Left lung (tissue), 10 donors: Measurements from ENCODE around the gene ARF3. TPM values are rescaled to one million over a fixed set of nuclear protein-coding genes. Genes with fewer than 3 reads are reported as not detected.

Source experiments
- ATAC-seq: fragments of 200-7000 bp; cut with Tn5 transposase; one replicate; pipeline ENCODE4 v1.9.1; 2020; ENCODE audit warnings: moderate library complexity
- DNase-seq, 4 donors: peaks; one replicate each; pipeline ENCODE4 v3.0.0-alpha.2; 2013 to 2020
- H3K27ac ChIP-seq, 2 donors: fragments of 200-600 bp; sonication (generic) in 1 of 2; one replicate each; pipeline versions ENCODE4 v1.5.0 to v1.8.0; 2020 to 2021
- H3K27me3 ChIP-seq, 2 donors: fragments of 200-600 bp; sonication (generic) in 1 of 2; one replicate each; pipeline versions ENCODE4 v1.5.0 to v1.8.0; 2020 to 2021
- H3K36me3 ChIP-seq, 2 donors: fragments of 200-600 bp; sonication (generic) in 1 of 2; one replicate each; pipeline versions ENCODE4 v1.5.0 to v1.8.0; 2020 to 2021
- H3K4me1 ChIP-seq, 2 donors: fragments of 200-600 bp; one replicate each; pipeline ENCODE4 v1.8.0; 2021
- H3K4me3 ChIP-seq, 2 donors: fragments of 200-600 bp; sonication (generic) in 1 of 2; one replicate each; pipeline versions ENCODE4 v1.5.0 to v1.8.0; 2020 to 2021; ENCODE audit warnings: mild to moderate bottlenecking in 1 of 2
- H3K9me3 ChIP-seq, 2 donors: fragments of 200-600 bp; sonication (generic) in 1 of 2; one replicate each; pipeline versions ENCODE4 v1.5.0 to v1.8.0; 2020 to 2021
- CTCF ChIP-seq, 2 donors: fragments of 200-600 bp; sonication (generic) in 1 of 2; IDR thresholded peaks; one replicate each; pipeline versions ENCODE4 v1.5.0 to v1.8.0; 2021; ENCODE audit warnings: antibody characterized with exemption in 2 of 2
- intact Hi-C, 2 donors: fragments of 100-400 bp; cut with DNase I; formaldehyde crosslinking; loops; one replicate each; pipeline versions ENCODE4 v1.11.2 to v1.14.2; 2022
- polyA plus RNA-seq, 6 donors: library from polyadenylated mRNA; unstranded; fragments of 120-200 nt; gene quantifications; one replicate each; pipeline ENCODE4 v1.2.1, GENCODE V29; 2013; ENCODE audit not compliant: insufficient read length in 6 of 6
- total RNA-seq, 2 donors: library from RNA; stranded (reverse); fragmentation: NEBNext Ultra II Directional; extraction: Animal tissue kit (Norgen Biotek cat#: 25700); gene quantifications; one replicate each; pipeline ENCODE4 v1.2.1, GENCODE V29; 2021
- donor health status: DM: no; HTN: yes; CAD: no.
- donor health status: DM: no; HTN: no; CAD: no.

ARF3 gene
- total and polyA plus RNA-seq, 8 donors = 91.8 to 186 (median 105) TPM

- no peaks in the 10 kb centered on the region for H3K27me3 ChIP-seq
- intact Hi-C loops = no loop called here
- H3K9me3 ChIP-seq = no peaks in the 10 kb centered on the region
- DNase-seq (no peak), ATAC-seq (no peak)
- H3K27ac ChIP-seq = no peak overlapping the region
- H3K36me3 ChIP-seq = no peaks in the 10 kb centered on the region
- H3K4me1 ChIP-seq = peaks cover 6 to 14% of the 10 kb centered on the region in 2 donors
- no peak for TF ChIP-seq CTCF (IDR thresholded peaks at IDR 0.05)
- no peak overlapping the region for H3K4me3 ChIP-seq
Measured at GRCh38 chr12:48907245-48907644, 50.0 kb downstream of the ARF3 start.

- peak in 3 of 4 donors; percentile 60 to 93 (median 85) for DNase-seq
Measured at GRCh38 chr12:48903982-48904411, 53.3 kb downstream of the ARF3 start.

GRCh38 chr12:48903363-48903981 lies 53.8 kb downstream of the ARF3 start:
- Histone ChIP-seq H3K27me3 (no peaks in the 10 kb centered on the region), H3K36me3 (no peaks in the 10 kb centered on the region), H3K4me1 (peaks cover 6 to 14% of the 10 kb centered on the region in 2 donors), H3K9me3 (no peaks in the 10 kb centered on the region), H3K4me3 (peak overlapping the region in 1 of 2 donors; percentile 24), H3K27ac (no peak overlapping the region)
- DNase-seq (peak in 1 of 4 donors; percentile 48), ATAC-seq (peak; percentile 30)
- intact Hi-C loops = no loop called here
- no peak for TF ChIP-seq CTCF (IDR thresholded peaks at IDR 0.05)

More at GRCh38 chr12:48903982-48904411, 53.3 kb downstream of the ARF3 start:
- no peaks in the 10 kb centered on the region for H3K36me3 ChIP-seq
- peak overlapping the region in 1 of 2 donors; percentile 64 for H3K27ac ChIP-seq
- TF ChIP-seq CTCF (IDR thresholded peaks at IDR 0.05) = peak; percentile 35 to 52
- H3K4me1 ChIP-seq = peaks cover 6 to 14% of the 10 kb centered on the region in 2 donors
- H3K9me3 ChIP-seq = no peaks in the 10 kb centered on the region
- peak overlapping the region; percentile 24 to 28 for H3K4me3 ChIP-seq
- ATAC-seq = peak; percentile 92
- intact Hi-C loops = no loop called here
- no peaks in the 10 kb centered on the region for H3K27me3 ChIP-seq

- intact Hi-C loops = no loop called here
- ATAC-seq = no peak
- no peak for TF ChIP-seq CTCF (IDR thresholded peaks at IDR 0.05)
Measured at GRCh38 chr12:48901278-48901677, 56.0 kb downstream of the ARF3 start.

DNA sequence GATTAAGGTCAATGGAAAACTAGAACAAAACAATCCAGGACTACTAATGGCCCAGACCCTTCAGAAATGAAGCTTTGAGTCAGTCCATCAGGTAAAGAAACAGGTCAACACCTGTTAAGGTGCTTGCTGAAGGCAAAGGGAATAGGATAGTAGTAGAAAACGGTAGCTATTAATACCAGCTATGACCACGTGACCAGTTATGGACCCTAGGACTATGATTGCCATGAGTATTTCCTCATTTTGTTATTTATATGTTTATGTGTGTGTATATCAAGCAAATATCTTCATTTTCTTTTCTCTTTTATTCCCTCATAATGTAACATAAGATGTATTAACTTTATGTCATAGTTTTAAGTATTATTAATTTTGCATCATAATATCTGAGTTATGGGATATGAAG lies 57.6 kb downstream of the ARF3 start:
- ATAC-seq (no peak), DNase-seq (no peak)
- intact Hi-C loops = no loop called here
- Histone ChIP-seq H3K4me3 (no peak overlapping the region), H3K4me1 (peaks cover 6 to 14% of the 10 kb centered on the region in 2 donors), H3K27me3 (no peaks in the 10 kb centered on the region), H3K36me3 (no peaks in the 10 kb centered on the region), H3K9me3 (no peaks in the 10 kb centered on the region), H3K27ac (no peak overlapping the region)
- no peak for TF ChIP-seq CTCF (IDR thresholded peaks at IDR 0.05)

More at GRCh38 chr12:48901278-48901677, 56.0 kb downstream of the ARF3 start:
- Histone ChIP-seq H3K27ac (no peak overlapping the region), H3K9me3 (no peaks in the 10 kb centered on the region), H3K27me3 (no peaks in the 10 kb centered on the region), H3K4me1 (peaks cover 6 to 14% of the 10 kb centered on the region in 2 donors), H3K4me3 (no peak overlapping the region), H3K36me3 (no peaks in the 10 kb centered on the region)
- no peak for DNase-seq
